ENCODE data around the gene ZNF804A. TPM values are rescaled to one million over a fixed set of nuclear protein-coding genes. Genes with fewer than 3 reads are reported as not detected.

The ZNF804A gene
- total and polyA plus RNA-seq, 2 experiments from 2014 or later: 0.65 to 0.70 TPM

- in situ Hi-C loops (cut with MboI): no loop called here
- Histone ChIP-seq H3K27me3 (replicated peaks; ENCODE audit: insufficient read depth) (no peaks in the 10 kb centered on the region), H3K79me2 (ENCODE audit: insufficient read depth) (no peaks in the 10 kb centered on the region), H3K9ac (no peak overlapping the region), H3K4me1 (ENCODE audit: insufficient read depth) (no peaks in the 10 kb centered on the region), H2AFZ (no peak overlapping the region), H3K4me3 (no peak overlapping the region), H3K27ac (no peak overlapping the region), H3K9me2 (ENCODE audit: insufficient read depth) (no peaks in the 10 kb centered on the region; the same call in 1 of the 2 replicates), H3K9me3 (ENCODE audit: low read depth) (no peaks in the 10 kb centered on the region), H3F3A (ENCODE audit: insufficient read depth) (no peaks in the 10 kb centered on the region), H4K20me1 (ENCODE audit: insufficient read depth) (no peaks in the 10 kb centered on the region), H3K4me2 (ENCODE audit: unreplicated experiment) (no peak overlapping the region), H3K36me3 (ENCODE audit: low read depth) (no peaks in the 10 kb centered on the region)
- no peak for DNase-seq
- TF ChIP-seq EZH2 (IDR thresholded peaks at IDR 0.05; ENCODE audit: insufficient read depth, poor library complexity, severe bottlenecking) (no peak), EZH2phosphoT487 (IDR thresholded peaks at IDR 0.05; ENCODE audit: insufficient read depth, low read depth) (no peak)
- WGBS, 2 experiments (ENCODE audit: low coverage in 1 of 2, low lambda C conversion rate in 2 of 2, missing lambda C conversion rate in 2 of 2): 18 to 21% methylated on average over 2 of the region's 2 CpGs
Observed at GRCh38 chr2:184824597-184824996, 226.3 kb downstream of the ZNF804A start.

DNA sequence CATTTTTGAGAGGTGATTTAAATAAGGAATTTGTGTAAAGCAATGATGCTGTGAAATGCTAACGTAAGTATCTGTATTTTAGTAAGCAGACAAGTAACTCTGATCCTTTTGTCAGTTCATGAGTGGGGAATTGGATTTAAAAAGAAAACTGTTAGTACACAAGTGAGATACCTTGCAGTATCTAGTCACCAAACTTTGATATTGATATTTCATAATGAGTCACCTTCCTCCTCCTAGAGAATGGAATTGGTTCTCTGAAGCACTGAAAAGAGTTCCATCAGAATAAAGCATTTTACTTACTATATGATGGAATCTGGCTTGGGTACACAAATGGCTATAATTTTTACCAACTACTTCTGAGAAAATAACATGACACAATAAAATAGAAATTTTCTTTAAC is 232.2 kb downstream of the ZNF804A start:
- in situ Hi-C loops (cut with MboI): no loop called here
- H3K27me3 ChIP-seq (replicated peaks; ENCODE audit: insufficient read depth): no peaks in the 10 kb centered on the region
- H3K27ac ChIP-seq: no peak overlapping the region
- no peaks in the 10 kb centered on the region for H4K20me1 ChIP-seq (ENCODE audit: insufficient read depth)
- H3K36me3 ChIP-seq (ENCODE audit: low read depth): no peaks in the 10 kb centered on the region
- no peak overlapping the region for H3K4me3 ChIP-seq
- no peaks in the 10 kb centered on the region for H3K9me2 ChIP-seq (ENCODE audit: insufficient read depth)
- no peaks in the 10 kb centered on the region for H3K9me3 ChIP-seq (ENCODE audit: low read depth)
- no peak overlapping the region for H3K9ac ChIP-seq
- DNase-seq: no peak
- whole genome bisulfite sequencing, 2 experiments (ENCODE audit: low coverage in 1 of 2, low lambda C conversion rate in 2 of 2, missing lambda C conversion rate in 2 of 2): 67 to 84% methylated on average over 1 of the region's 1 CpG
- H3K4me1 ChIP-seq (ENCODE audit: insufficient read depth): no peaks in the 10 kb centered on the region
- no peaks in the 10 kb centered on the region for H3K79me2 ChIP-seq (ENCODE audit: insufficient read depth)
- H2AFZ ChIP-seq: no peak overlapping the region
- no peak overlapping the region for H3K4me2 ChIP-seq (ENCODE audit: unreplicated experiment)
- H3F3A ChIP-seq (ENCODE audit: insufficient read depth): no peaks in the 10 kb centered on the region
- TF ChIP-seq EZH2 (IDR thresholded peaks at IDR 0.05; ENCODE audit: insufficient read depth, poor library complexity, severe bottlenecking) (no peak), EZH2phosphoT487 (IDR thresholded peaks at IDR 0.05; ENCODE audit: insufficient read depth, low read depth) (no peak)

DNA sequence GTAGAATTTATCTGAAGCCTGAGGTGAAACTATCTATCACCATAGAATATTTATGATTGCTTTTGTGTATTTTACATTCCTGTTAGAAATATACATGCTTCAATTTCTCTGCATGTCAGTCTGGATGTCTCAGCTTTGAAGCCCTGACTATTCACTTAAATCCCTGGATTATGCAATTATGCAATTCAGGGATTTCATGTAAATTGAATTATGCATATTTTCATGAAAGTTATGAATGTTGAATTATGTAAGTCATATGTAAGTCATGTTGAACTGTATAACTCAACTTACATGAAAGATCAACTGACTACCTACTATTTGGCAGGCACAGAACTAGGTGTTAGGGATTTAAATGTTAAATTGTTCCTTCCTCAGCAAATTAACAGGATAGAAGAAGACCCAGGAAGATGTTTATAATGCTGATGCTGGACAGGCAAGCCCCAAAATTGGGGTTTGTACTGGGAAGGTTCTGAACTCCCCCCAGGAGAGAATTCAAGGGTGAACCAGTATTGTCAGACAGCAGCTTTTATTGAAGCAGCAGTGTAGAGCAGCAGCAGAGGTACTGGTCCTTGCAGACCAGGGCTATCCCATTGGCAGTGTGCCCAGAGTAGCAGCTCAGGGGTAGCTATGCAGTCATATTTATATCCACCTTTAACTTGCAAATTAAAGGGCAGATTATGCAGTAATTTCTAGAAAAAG is 236.5 kb downstream of the ZNF804A start:
- no peaks in the 10 kb centered on the region for H3K9me3 ChIP-seq (ENCODE audit: low read depth)
- H3K4me1 ChIP-seq (ENCODE audit: insufficient read depth): no peaks in the 10 kb centered on the region
- no peak overlapping the region for H3K4me3 ChIP-seq
- H4K20me1 ChIP-seq (ENCODE audit: insufficient read depth): no peaks in the 10 kb centered on the region
- in situ Hi-C loops (cut with MboI): no loop called here
- no peaks in the 10 kb centered on the region for H3K79me2 ChIP-seq (ENCODE audit: insufficient read depth)
- H3K9ac ChIP-seq: no peak overlapping the region
- no peak for DNase-seq
- no peak overlapping the region for H2AFZ ChIP-seq
- H3K27ac ChIP-seq: no peak overlapping the region
- H3F3A ChIP-seq (ENCODE audit: insufficient read depth): no peaks in the 10 kb centered on the region
- H3K4me2 ChIP-seq (ENCODE audit: unreplicated experiment): no peak overlapping the region
- H3K9me2 ChIP-seq (ENCODE audit: insufficient read depth): no peaks in the 10 kb centered on the region
- no peaks in the 10 kb centered on the region for H3K36me3 ChIP-seq (ENCODE audit: low read depth)
- H3K27me3 ChIP-seq (replicated peaks; ENCODE audit: insufficient read depth): no peaks in the 10 kb centered on the region
- TF ChIP-seq EZH2 (IDR thresholded peaks at IDR 0.05; ENCODE audit: insufficient read depth, poor library complexity, severe bottlenecking): no peak
- no peak for TF ChIP-seq EZH2phosphoT487 (IDR thresholded peaks at IDR 0.05; ENCODE audit: insufficient read depth, low read depth)

DNA sequence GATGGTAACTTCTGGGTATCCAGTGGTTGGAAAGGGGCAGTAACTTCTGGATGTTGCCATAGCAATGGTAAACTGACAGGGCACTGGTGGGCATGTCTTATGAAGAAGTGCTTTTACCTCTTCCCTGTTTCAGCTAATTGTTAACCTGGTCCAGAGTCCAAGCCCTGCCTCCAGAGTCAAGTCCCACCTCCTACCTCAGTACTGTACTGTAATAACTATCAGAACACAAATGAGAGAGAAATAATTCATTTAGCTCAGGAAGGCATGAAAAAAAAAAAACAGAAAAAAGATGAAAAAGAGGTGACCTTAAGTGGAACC is 237.0 kb downstream of the ZNF804A start:
- Histone ChIP-seq H3K27me3 (replicated peaks; ENCODE audit: insufficient read depth) (no peaks in the 10 kb centered on the region), H3K9me3 (ENCODE audit: low read depth) (no peaks in the 10 kb centered on the region), H3K9me2 (ENCODE audit: insufficient read depth) (no peaks in the 10 kb centered on the region), H3K27ac (no peak overlapping the region), H3K79me2 (ENCODE audit: insufficient read depth) (no peaks in the 10 kb centered on the region), H3K4me2 (ENCODE audit: unreplicated experiment) (no peak overlapping the region), H2AFZ (no peak overlapping the region), H3K4me1 (ENCODE audit: insufficient read depth) (no peaks in the 10 kb centered on the region), H3K9ac (no peak overlapping the region), H3K4me3 (no peak overlapping the region), H4K20me1 (ENCODE audit: insufficient read depth) (no peaks in the 10 kb centered on the region), H3F3A (ENCODE audit: insufficient read depth) (no peaks in the 10 kb centered on the region), H3K36me3 (ENCODE audit: low read depth) (no peaks in the 10 kb centered on the region)
- in situ Hi-C loops (cut with MboI): no loop called here
- DNase-seq: no peak
- TF ChIP-seq EZH2 (IDR thresholded peaks at IDR 0.05; ENCODE audit: insufficient read depth, poor library complexity, severe bottlenecking) (no peak), EZH2phosphoT487 (IDR thresholded peaks at IDR 0.05; ENCODE audit: insufficient read depth, low read depth) (no peak)

- Histone ChIP-seq H3K9me3 (ENCODE audit: low read depth) (no peaks in the 10 kb centered on the region), H4K20me1 (ENCODE audit: insufficient read depth) (no peaks in the 10 kb centered on the region), H3K36me3 (ENCODE audit: low read depth) (no peaks in the 10 kb centered on the region), H3K27me3 (replicated peaks; ENCODE audit: insufficient read depth) (no peaks in the 10 kb centered on the region), H3K27ac (no peak overlapping the region), H3K4me3 (no peak overlapping the region), H2AFZ (no peak overlapping the region), H3K79me2 (ENCODE audit: insufficient read depth) (no peaks in the 10 kb centered on the region), H3K4me2 (ENCODE audit: unreplicated experiment) (no peak overlapping the region), H3K9ac (no peak overlapping the region), H3K4me1 (ENCODE audit: insufficient read depth) (no peaks in the 10 kb centered on the region), H3F3A (ENCODE audit: insufficient read depth) (no peaks in the 10 kb centered on the region), H3K9me2 (ENCODE audit: insufficient read depth) (no peaks in the 10 kb centered on the region)
- TF ChIP-seq EZH2 (IDR thresholded peaks at IDR 0.05; ENCODE audit: insufficient read depth, poor library complexity, severe bottlenecking): no peak
- no peak for TF ChIP-seq EZH2phosphoT487 (IDR thresholded peaks at IDR 0.05; ENCODE audit: insufficient read depth, low read depth)
- DNase-seq: no peak
- WGBS, 2 experiments (ENCODE audit: low coverage in 1 of 2, low lambda C conversion rate in 2 of 2, missing lambda C conversion rate in 2 of 2): 58 to 82% methylated on average over 2 of the region's 2 CpGs
- in situ Hi-C loops (cut with MboI): no loop called here
Observed at GRCh38 chr2:184847331-184847730, 249.0 kb downstream of the ZNF804A start.

Measured in GM23248 (cell line).